Measurements from ENCODE around the gene TPSAB1.

The TPSAB1 gene

GRCh38 chr16:1271724-1272413 lies 31.4 kb downstream of the TPSAB1 start:
- peak; percentile 95 for DNase-seq

- no peak for DNase-seq
Measured at GRCh38 chr16:1272453-1273198, 32.1 kb downstream of the TPSAB1 start.

- DNase-seq, result no peak
Measured at GRCh38 chr16:1273816-1274215, 33.3 kb downstream of the TPSAB1 start.

GRCh38 chr16:1274767-1275166 lies 34.3 kb downstream of the TPSAB1 start:
- DNase-seq, result no peak

- DNase-seq, result no peak
Measured at GRCh38 chr16:1275791-1276579, 35.5 kb downstream of the TPSAB1 start.

- no peak for DNase-seq
Measured at GRCh38 chr16:1276580-1276878, 36.0 kb downstream of the TPSAB1 start.

GRCh38 chr16:1277151-1277598 lies 36.7 kb downstream of the TPSAB1 start:
- DNase-seq, result no peak

- no peak for DNase-seq
Measured at GRCh38 chr16:1277617-1278282, 37.2 kb downstream of the TPSAB1 start.

- no peak for DNase-seq
Measured at GRCh38 chr16:1278477-1278876, 38.0 kb downstream of the TPSAB1 start.

GRCh38 chr16:1279081-1279944 lies 38.8 kb downstream of the TPSAB1 start:
- no peak for DNase-seq

- DNase-seq, result no peak
Measured at GRCh38 chr16:1279945-1280589, 39.6 kb downstream of the TPSAB1 start.

GRCh38 chr16:1280783-1281182 lies 40.3 kb downstream of the TPSAB1 start:
- no peak for DNase-seq

- DNase-seq, result no peak
Measured at GRCh38 chr16:1281517-1281916, 41.0 kb downstream of the TPSAB1 start.

- DNase-seq, result no peak
Measured at GRCh38 chr16:1282324-1282973, 41.9 kb downstream of the TPSAB1 start.

GRCh38 chr16:1283296-1283695 lies 42.8 kb downstream of the TPSAB1 start:
- no peak for DNase-seq

- no peak for DNase-seq
Measured at GRCh38 chr16:1283996-1284616, 43.6 kb downstream of the TPSAB1 start.

GRCh38 chr16:1285669-1286512 lies 45.4 kb downstream of the TPSAB1 start:
- no peak for DNase-seq

- DNase-seq, result no peak
Measured at GRCh38 chr16:1286513-1287094, 46.1 kb downstream of the TPSAB1 start.

GRCh38 chr16:1287982-1288670 lies 47.6 kb downstream of the TPSAB1 start:
- DNase-seq, result no peak

Data from COR-L47 (cell line).